C4-2B (cell line): ENCODE data around the gene OR52B6.

ENCODE experiments used
- CTCF ChIP-seq: fragments of 450-650 bp; conservative IDR thresholded peaks from 2 replicates; pipeline ENCODE4 v1.5.1; 2017; ENCODE audit warnings: mild to moderate bottlenecking
- ZFX ChIP-seq: fragments of 450-650 bp; IDR thresholded peaks from 2 replicates; pipeline ENCODE4 v1.6.1; 2017

GRCh38 chr11:5577101-5577500, 3.6 kb upstream of the OR52B6 start:
- TF ChIP-seq CTCF (no peak), ZFX (no peak)
